Transverse colon (tissue), 4 donors: ENCODE results near the gene ESF1. TPM values are rescaled to one million over a fixed set of nuclear protein-coding genes. Genes with fewer than 3 reads are reported as not detected.

Experiments
- DNase-seq: peaks from one replicate; pipeline ENCODE4 v3.0.0-alpha.2; 2019
- H3K27ac ChIP-seq, 4 donors: fragments of 200-600 bp; sonication (generic); 2 replicates each; pipeline ENCODE4 v1.5.1; 2016 to 2018; ENCODE audit warnings: inconsistent platforms in 4 of 4
- H3K27me3 ChIP-seq: fragments of 200-600 bp; sonication (generic); 2 replicates; pipeline ENCODE4 v1.5.1; 2017; ENCODE audit warnings: inconsistent platforms
- H3K36me3 ChIP-seq, 4 donors: fragments of 200-600 bp; sonication (generic); 2 replicates each; pipeline ENCODE4 v1.5.1; 2017 to 2019; ENCODE audit warnings: inconsistent platforms in 4 of 4
- H3K4me1 ChIP-seq, 4 donors: fragments of 200-600 bp; sonication (generic); 2 replicates each; pipeline ENCODE4 v1.5.1; 2017 to 2020; ENCODE audit warnings: inconsistent platforms in 4 of 4
- H3K4me3 ChIP-seq, 4 donors: fragments of 200-600 bp; sonication (generic); 1 replicate in 1 of 4; 2 replicates in 3 of 4; pipeline versions ENCODE4 v1.5.1 to v1.6.1; 2017 to 2019; ENCODE audit warnings: inconsistent platforms in 4 of 4
- H3K9me3 ChIP-seq, 2 donors: fragments of 200-600 bp; sonication (generic); 2 replicates each; pipeline ENCODE4 v1.5.1; 2017 to 2019; ENCODE audit warnings: inconsistent platforms in 2 of 2
- CTCF ChIP-seq, 5 experiments: fragments of 200-600 bp in 3 of 5; fragments of 450-650 bp in 2 of 5; sonication (generic) in 3 of 5; IDR thresholded peaks; 1 replicate in 2 of 5; 2 replicates in 3 of 5; pipeline ENCODE4 v1.5.1; 2016 to 2017; ENCODE audit warnings: antibody characterized with exemption in 5 of 5, inconsistent platforms in 3 of 5, mild to moderate bottlenecking in 2 of 5, moderate library complexity in 1 of 5
- EP300 ChIP-seq: sonication (generic); formaldehyde crosslinking; IDR thresholded peaks from one replicate; pipeline ENCODE4 v1.6.1; 2017; ENCODE audit warnings: antibody characterized with exemption, low read depth
- POLR2A ChIP-seq: fragments of 450-650 bp; IDR thresholded peaks from one replicate; pipeline ENCODE4 v1.6.1; 2016; ENCODE audit warnings: antibody characterized with exemption, mild to moderate bottlenecking, moderate library complexity
- POLR2AphosphoS5 ChIP-seq, 3 donors: sonication (generic); formaldehyde crosslinking; IDR thresholded peaks; one replicate each; pipeline ENCODE4 v1.6.1; 2016; ENCODE audit warnings: antibody characterized with exemption in 3 of 3
- WGBS, 2 donors: methylation state at CpG; one replicate each; pipeline ENCODE4 v1.1.5; 2018; ENCODE audit warnings: low coverage in 1 of 2; 5-methylcytosine and 5-hydroxymethylcytosine counted together
- in situ Hi-C, 4 donors: fragments of 200-750 bp; cut with MboI; loops; one replicate each; pipeline versions ENCODE4 v1.15.0 to v1.15.1; 2017; ENCODE audit warnings: low sequenced_read_pairs in 3 of 4, low pct_ligation_motif_present in 1 of 4, low pct_unique_long_range_greater_than_20kb in 1 of 4
- intact Hi-C: fragments of 100-400 bp; cut with DNase I; formaldehyde crosslinking; loops from one replicate; pipeline ENCODE4 v1.15.1; 2023; ENCODE audit warnings: low total_unique reads
- total RNA-seq, 4 donors: library from RNA; depleted of rRNA; stranded (reverse); fragments of >200 nt; gene quantifications; one replicate each; pipeline ENCODE4 v1.1.0, GENCODE V29; 2016

ESF1 gene
- total RNA-seq, 4 donors from 2014 or later = 3.0 to 51.9 (median 12.3) TPM

GRCh38 chr20:13799040-13799439 lies 14.3 kb upstream of the ESF1 start:
- H3K27ac ChIP-seq = no peak overlapping the region
- 85 to 100% methylated on average over 3 to 5 of the region's 5 CpGs for WGBS, 2 donors
- peaks cover 0 to 14% (median 2%) of the 10 kb centered on the region in 4 donors for H3K4me1 ChIP-seq
- in situ Hi-C loops = no loop called here
- no peak overlapping the region for H3K4me3 ChIP-seq
- no peak for DNase-seq
- H3K9me3 ChIP-seq = no peaks in the 10 kb centered on the region
- TF ChIP-seq EP300 = no peak
- TF ChIP-seq CTCF (IDR thresholded peaks at IDR 0.05) = no peak
- TF ChIP-seq POLR2A = no peak
- no peak for TF ChIP-seq POLR2AphosphoS5 (IDR thresholded peaks at IDR 0.05)
- H3K36me3 ChIP-seq = peaks cover 0 to 78% (median 35%) of the 10 kb centered on the region in 4 donors
- intact Hi-C loops = no loop called here
- H3K27me3 ChIP-seq = no peaks in the 10 kb centered on the region

GRCh38 chr20:13794667-13795066 lies 9.9 kb upstream of the ESF1 start:
- H3K27me3 ChIP-seq = no peaks in the 10 kb centered on the region
- TF ChIP-seq POLR2A = no peak
- TF ChIP-seq CTCF (IDR thresholded peaks at IDR 0.05) = no peak
- no peak for TF ChIP-seq POLR2AphosphoS5 (IDR thresholded peaks at IDR 0.05)
- no peak for TF ChIP-seq EP300
- peaks cover 0 to 6% (median 0%) of the 10 kb centered on the region in 4 donors for H3K4me1 ChIP-seq
- H3K36me3 ChIP-seq = peaks cover 0 to 79% (median 32%) of the 10 kb centered on the region in 4 donors
- DNase-seq = no peak
- in situ Hi-C loops (no loop called here), intact Hi-C loops (no loop called here)
- no peak overlapping the region for H3K4me3 ChIP-seq
- WGBS, 2 donors = 98% methylated on average over 6 of the region's 6 CpGs
- no peaks in the 10 kb centered on the region for H3K9me3 ChIP-seq
- H3K27ac ChIP-seq = no peak overlapping the region

- peaks cover 0 to 10% (median 0%) of the 10 kb centered on the region in 4 donors for H3K4me1 ChIP-seq
- H3K36me3 ChIP-seq = peaks cover 0 to 73% (median 29%) of the 10 kb centered on the region in 4 donors
- 84 to 100% methylated on average over 1 of the region's 1 CpG for WGBS, 2 donors
- TF ChIP-seq CTCF (IDR thresholded peaks at IDR 0.05) = no peak
- TF ChIP-seq POLR2A = no peak
- no peak for TF ChIP-seq POLR2AphosphoS5 (IDR thresholded peaks at IDR 0.05)
- TF ChIP-seq EP300 = no peak
- no peak overlapping the region for H3K27ac ChIP-seq
- H3K27me3 ChIP-seq = no peaks in the 10 kb centered on the region
- intact Hi-C loops (no loop called here), in situ Hi-C loops (no loop called here)
- no peak for DNase-seq
- H3K4me3 ChIP-seq = no peak overlapping the region
- H3K9me3 ChIP-seq = no peaks in the 10 kb centered on the region
Observed at GRCh38 chr20:13793001-13793400, 8.3 kb upstream of the ESF1 start.

- TF ChIP-seq CTCF (IDR thresholded peaks at IDR 0.05) (no peak), POLR2A (no peak), EP300 (no peak), POLR2AphosphoS5 (IDR thresholded peaks at IDR 0.05) (no peak)
- Histone ChIP-seq H3K27me3 (no peaks in the 10 kb centered on the region), H3K9me3 (no peaks in the 10 kb centered on the region), H3K4me3 (no peak overlapping the region), H3K4me1 (peaks cover 0 to 22% (median 2%) of the 10 kb centered on the region in 4 donors), H3K36me3 (peaks cover 0 to 66% (median 24%) of the 10 kb centered on the region in 4 donors), H3K27ac (no peak overlapping the region)
- 94% methylated on average over 2 of the region's 2 CpGs; no CpG with 5 or more reads in 1 of the 2 donors for WGBS, 2 donors
- intact Hi-C loops (no loop called here), in situ Hi-C loops (no loop called here)
- no peak for DNase-seq
Observed at GRCh38 chr20:13791540-13792459, 7.1 kb upstream of the ESF1 start.
